Breast epithelium (tissue), 3 donors: ENCODE measurements around the gene ANKRD55.

Experiments
- POLR2A ChIP-seq: fragments of 450-650 bp; IDR thresholded peaks from one replicate; pipeline ENCODE4 v1.6.1; 2016; ENCODE audit warnings: antibody characterized with exemption, mild to moderate bottlenecking, moderate library complexity
- POLR2AphosphoS5 ChIP-seq, 3 donors: sonication (generic); formaldehyde crosslinking; IDR thresholded peaks; one replicate each; pipeline ENCODE4 v1.6.1; 2017; ENCODE audit warnings: antibody characterized with exemption in 3 of 3
- TF ChIP-seq, protein P1 (sequence below), 3 donors: fragments of 450-650 bp; IDR thresholded peaks; one replicate each; pipeline ENCODE4 v1.5.1; 2016 to 2017; ENCODE audit warnings: antibody characterized with exemption in 3 of 3, mild to moderate bottlenecking in 3 of 3, moderate library complexity in 3 of 3

DNA sequence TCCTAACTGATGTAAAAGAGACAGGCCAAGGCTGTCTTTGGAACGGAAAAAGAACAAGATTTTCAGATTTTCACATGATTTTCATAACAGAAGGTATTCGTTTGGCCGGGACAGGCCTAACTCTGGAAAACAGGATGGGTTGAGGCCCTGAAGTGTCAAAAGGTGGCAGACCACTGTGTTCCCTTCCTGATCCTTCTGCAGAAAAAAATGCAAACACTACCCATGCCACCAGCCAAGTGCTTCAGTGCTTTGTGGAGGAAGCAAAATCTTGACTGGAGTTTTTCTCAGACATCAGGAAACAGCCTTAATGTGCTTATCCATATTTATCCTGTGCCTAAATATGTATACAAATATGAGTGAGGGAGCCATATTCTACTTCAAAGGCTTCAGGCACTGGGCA is 124.9 kb downstream of the ANKRD55 start:
- TF ChIP-seq, protein P1, sequence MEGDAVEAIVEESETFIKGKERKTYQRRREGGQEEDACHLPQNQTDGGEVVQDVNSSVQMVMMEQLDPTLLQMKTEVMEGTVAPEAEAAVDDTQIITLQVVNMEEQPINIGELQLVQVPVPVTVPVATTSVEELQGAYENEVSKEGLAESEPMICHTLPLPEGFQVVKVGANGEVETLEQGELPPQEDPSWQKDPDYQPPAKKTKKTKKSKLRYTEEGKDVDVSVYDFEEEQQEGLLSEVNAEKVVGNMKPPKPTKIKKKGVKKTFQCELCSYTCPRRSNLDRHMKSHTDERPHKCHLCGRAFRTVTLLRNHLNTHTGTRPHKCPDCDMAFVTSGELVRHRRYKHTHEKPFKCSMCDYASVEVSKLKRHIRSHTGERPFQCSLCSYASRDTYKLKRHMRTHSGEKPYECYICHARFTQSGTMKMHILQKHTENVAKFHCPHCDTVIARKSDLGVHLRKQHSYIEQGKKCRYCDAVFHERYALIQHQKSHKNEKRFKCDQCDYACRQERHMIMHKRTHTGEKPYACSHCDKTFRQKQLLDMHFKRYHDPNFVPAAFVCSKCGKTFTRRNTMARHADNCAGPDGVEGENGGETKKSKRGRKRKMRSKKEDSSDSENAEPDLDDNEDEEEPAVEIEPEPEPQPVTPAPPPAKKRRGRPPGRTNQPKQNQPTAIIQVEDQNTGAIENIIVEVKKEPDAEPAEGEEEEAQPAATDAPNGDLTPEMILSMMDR (IDR thresholded peaks at IDR 0.05), result no peak
- TF ChIP-seq POLR2AphosphoS5 (IDR thresholded peaks at IDR 0.05), result no peak
- TF ChIP-seq POLR2A, result no peak
